WI38 (cell line): ENCODE measurements around the gene ENOX2.
"Not testable (repeated sequence)": the region's sequence is repeated elsewhere in the genome, so short reads cannot be mapped to it uniquely, and the experiment has no call there.

Source experiments
- H3K4me3 ChIP-seq: 2 replicates; pipeline ENCODE4 v1.5.1; 2011; ENCODE audit warnings: low read depth, mild to moderate bottlenecking, control low read depth, low read length
- CTCF ChIP-seq: IDR thresholded peaks from 2 replicates; pipeline ENCODE4 v1.5.1; 2012; ENCODE audit warnings: low read depth, mild to moderate bottlenecking, control low read depth, low read length

ENOX2 gene

GRCh38 chrX:130825525-130825924 is 77.5 kb downstream of the ENOX2 start:
- TF ChIP-seq CTCF: no peak
- no peak overlapping the region for H3K4me3 ChIP-seq

GRCh38 chrX:130819367-130819766 is 83.6 kb downstream of the ENOX2 start:
- H3K4me3 ChIP-seq: not testable (repeated sequence)

GRCh38 chrX:130813932-130814331 is 89.1 kb downstream of the ENOX2 start:
- H3K4me3 ChIP-seq: not testable (repeated sequence)

GRCh38 chrX:130810561-130810960 is 92.4 kb downstream of the ENOX2 start:
- TF ChIP-seq CTCF: no peak
- H3K4me3 ChIP-seq: no peak overlapping the region

DNA sequence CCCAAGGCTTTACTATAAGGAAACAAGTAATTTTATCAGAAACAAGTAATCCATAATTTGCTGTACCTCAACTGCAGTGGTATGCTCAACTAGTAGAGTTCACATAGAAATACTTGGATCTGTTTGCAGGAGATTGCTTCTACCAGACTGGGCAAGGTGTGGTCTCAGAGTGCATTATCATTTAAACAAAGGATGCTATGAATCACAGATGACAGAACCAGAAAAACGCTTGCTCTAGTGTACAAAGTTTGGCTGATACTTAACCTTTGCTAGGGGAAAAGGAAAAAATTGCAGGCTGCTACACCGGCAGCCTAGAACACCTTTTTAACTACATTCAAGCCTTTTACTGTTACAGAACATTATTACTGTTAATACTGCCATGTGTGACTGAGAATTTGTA is 97.1 kb downstream of the ENOX2 start:
- H3K4me3 ChIP-seq: no peak overlapping the region
- no peak for TF ChIP-seq CTCF

DNA sequence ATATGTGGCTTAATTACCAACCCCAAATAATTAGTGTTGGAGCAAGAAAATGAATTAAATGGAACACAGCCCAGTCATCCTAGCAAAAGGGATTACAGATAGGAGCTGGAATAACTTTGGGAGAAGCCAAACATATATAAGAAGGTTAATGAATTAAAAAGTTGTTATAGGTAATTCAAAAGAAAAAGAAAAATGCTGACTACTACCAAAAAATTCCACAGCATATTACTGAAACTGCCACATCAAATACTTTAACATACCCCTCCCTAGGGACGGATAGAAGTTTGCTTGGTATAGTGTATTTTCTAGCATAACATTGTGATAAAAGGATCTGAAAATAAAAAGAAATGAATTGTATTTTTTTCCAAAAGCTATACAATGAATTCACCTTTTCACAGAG is 99.5 kb downstream of the ENOX2 start:
- no peak for TF ChIP-seq CTCF

GRCh38 chrX:130801901-130802300 is 101.1 kb downstream of the ENOX2 start:
- TF ChIP-seq CTCF: peak; percentile 36; the same call in 1 of the 2 replicates
- no peak overlapping the region for H3K4me3 ChIP-seq

More for the DNA sequence above, 99.5 kb downstream of the ENOX2 start:
- no peak overlapping the region for H3K4me3 ChIP-seq

- no peak overlapping the region for H3K4me3 ChIP-seq
- no peak for TF ChIP-seq CTCF
These were observed 103.6 kb downstream of the ENOX2 start for GRCh38 chrX:130799393-130799792.
